Measurements from ENCODE around the gene RHOV.

Gene RHOV

GRCh38 chr15:40843261-40843884, 30.7 kb downstream of the RHOV start:
- TF ChIP-seq CTCF (IDR thresholded peaks at IDR 0.05; ENCODE audit: low read depth, low read length), result no peak
- DNase-seq (ENCODE audit: extremely low read depth, low read depth), result no peak

GRCh38 chr15:40841741-40842140, 32.3 kb downstream of the RHOV start:
- no peak for TF ChIP-seq CTCF (IDR thresholded peaks at IDR 0.05; ENCODE audit: low read depth, low read length)
- no peak for DNase-seq (ENCODE audit: extremely low read depth, low read depth)

- DNase-seq (ENCODE audit: extremely low read depth, low read depth), result no peak
Observed at GRCh38 chr15:40838756-40839155, 35.3 kb downstream of the RHOV start.

GRCh38 chr15:40836020-40836419, 38.0 kb downstream of the RHOV start:
- no peak for TF ChIP-seq CTCF (IDR thresholded peaks at IDR 0.05; ENCODE audit: low read depth, low read length)
- DNase-seq (ENCODE audit: extremely low read depth, low read depth), result no peak

More at GRCh38 chr15:40838756-40839155, 35.3 kb downstream of the RHOV start:
- no peak for TF ChIP-seq CTCF (IDR thresholded peaks at IDR 0.05; ENCODE audit: low read depth, low read length)

GRCh38 chr15:40832903-40833302, 41.1 kb downstream of the RHOV start:
- TF ChIP-seq CTCF (IDR thresholded peaks at IDR 0.05; ENCODE audit: low read depth, low read length), result no peak
- DNase-seq (ENCODE audit: extremely low read depth, low read depth), result no peak

- no peak for TF ChIP-seq CTCF (IDR thresholded peaks at IDR 0.05; ENCODE audit: low read depth, low read length)
- DNase-seq (ENCODE audit: extremely low read depth, low read depth), result no peak
Observed at GRCh38 chr15:40831861-40832260, 42.2 kb downstream of the RHOV start.

GRCh38 chr15:40830884-40831283, 43.1 kb downstream of the RHOV start:
- DNase-seq (ENCODE audit: extremely low read depth, low read depth), result no peak
- TF ChIP-seq CTCF (IDR thresholded peaks at IDR 0.05; ENCODE audit: low read depth, low read length), result no peak

All from AG09319 (cell line).